HL-60 (cell line): ENCODE data around the gene MASP2.
"Not testable (repeated sequence)": the region's sequence is repeated elsewhere in the genome, so short reads cannot be mapped to it uniquely, and the experiment has no call there.

ENCODE experiments used
- DNase-seq, 2 experiments: peaks; one replicate each; pipeline ENCODE4 v3.0.0-alpha.2; 2010 to 2020; ENCODE audit warnings: low read depth in 1 of 2, low spot score in 1 of 2
- H3K27ac ChIP-seq: fragments of 250-450 bp; sonication (Bioruptor Pico); replicated peaks from 2 replicates; pipeline ENCODE4 v1.5.1; 2020; ENCODE audit warnings: mild to moderate bottlenecking, moderate library complexity
- H3K27me3 ChIP-seq: fragments of 250-450 bp; sonication (Bioruptor Pico); 2 replicates; pipeline ENCODE4 v1.5.1; 2021; ENCODE audit warnings: mild to moderate bottlenecking, moderate library complexity; ENCODE audit not compliant: insufficient read depth, poor library complexity, severe bottlenecking
- H3K4me3 ChIP-seq: replicated peaks from 2 replicates; pipeline ENCODE4 v1.5.1; 2011; ENCODE audit warnings: mild to moderate bottlenecking, control low read depth, low read length; ENCODE audit not compliant: insufficient read depth
- GABPA ChIP-seq: IDR thresholded peaks from 2 replicates; pipeline ENCODE4 v1.6.1; 2012; ENCODE audit warnings: low read depth
- POLR2AphosphoS5 ChIP-seq: IDR thresholded peaks from 2 replicates; pipeline ENCODE4 v1.6.1; 2012; ENCODE audit warnings: low read depth
- SPI1 ChIP-seq: IDR thresholded peaks from 2 replicates; pipeline ENCODE4 v1.6.1; 2012; ENCODE audit warnings: low read depth, mild to moderate bottlenecking, borderline replicate concordance
- TF ChIP-seq, protein P1 (sequence below): IDR thresholded peaks from 2 replicates; pipeline ENCODE4 v1.6.1; 2012; ENCODE audit warnings: low read depth; ENCODE audit not compliant: insufficient replicate concordance
- TF ChIP-seq, protein P2 (sequence below): IDR thresholded peaks from one replicate; pipeline ENCODE4 v1.5.1; 2011; ENCODE audit warnings: low read length, control low read depth, inconsistent platforms; ENCODE audit not compliant: insufficient read depth

MASP2 gene

DNA sequence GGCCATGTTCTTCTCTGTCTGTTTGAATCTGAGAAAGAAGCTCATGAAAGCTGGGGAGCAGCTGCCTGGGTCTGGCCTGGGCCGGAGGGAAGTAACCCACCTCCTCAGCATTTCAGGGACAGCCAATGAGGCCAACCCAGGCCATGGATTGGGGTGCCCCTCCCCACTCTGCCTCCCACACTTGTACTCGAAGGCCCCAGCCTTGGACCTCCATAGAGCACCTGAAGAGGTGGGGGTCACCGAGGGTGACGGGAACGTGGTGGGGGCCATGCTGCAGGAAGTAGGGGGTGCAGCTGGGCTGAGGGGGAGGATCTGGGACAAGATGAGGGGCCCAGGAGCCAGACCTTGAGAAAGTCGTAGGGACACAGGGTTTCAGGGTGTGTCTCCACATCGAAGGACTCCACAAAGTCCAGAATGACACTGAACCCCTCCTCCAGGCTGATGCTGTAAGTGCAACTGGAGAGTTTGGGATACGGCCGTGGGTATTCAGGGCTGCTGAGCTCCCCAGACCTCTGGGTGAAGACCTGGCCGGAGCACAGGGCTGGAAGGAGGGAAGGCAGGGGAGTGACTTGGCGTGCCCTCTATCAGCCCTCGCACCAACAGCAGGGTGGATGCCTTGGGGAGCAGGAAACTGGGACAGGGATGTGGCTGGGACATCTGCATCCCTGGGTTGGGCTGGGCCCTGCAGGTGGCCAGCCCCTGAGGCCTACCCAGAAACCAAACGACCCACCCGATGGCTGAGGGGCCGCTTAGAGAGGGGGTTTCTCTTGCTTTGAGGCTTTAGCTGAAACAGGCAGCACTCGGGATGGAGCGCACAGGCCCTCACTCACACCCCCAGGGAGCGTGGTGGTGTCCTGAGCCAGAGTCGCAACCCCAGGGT, 3.8 kb downstream of the MASP2 start:
- TF ChIP-seq, protein P1, sequence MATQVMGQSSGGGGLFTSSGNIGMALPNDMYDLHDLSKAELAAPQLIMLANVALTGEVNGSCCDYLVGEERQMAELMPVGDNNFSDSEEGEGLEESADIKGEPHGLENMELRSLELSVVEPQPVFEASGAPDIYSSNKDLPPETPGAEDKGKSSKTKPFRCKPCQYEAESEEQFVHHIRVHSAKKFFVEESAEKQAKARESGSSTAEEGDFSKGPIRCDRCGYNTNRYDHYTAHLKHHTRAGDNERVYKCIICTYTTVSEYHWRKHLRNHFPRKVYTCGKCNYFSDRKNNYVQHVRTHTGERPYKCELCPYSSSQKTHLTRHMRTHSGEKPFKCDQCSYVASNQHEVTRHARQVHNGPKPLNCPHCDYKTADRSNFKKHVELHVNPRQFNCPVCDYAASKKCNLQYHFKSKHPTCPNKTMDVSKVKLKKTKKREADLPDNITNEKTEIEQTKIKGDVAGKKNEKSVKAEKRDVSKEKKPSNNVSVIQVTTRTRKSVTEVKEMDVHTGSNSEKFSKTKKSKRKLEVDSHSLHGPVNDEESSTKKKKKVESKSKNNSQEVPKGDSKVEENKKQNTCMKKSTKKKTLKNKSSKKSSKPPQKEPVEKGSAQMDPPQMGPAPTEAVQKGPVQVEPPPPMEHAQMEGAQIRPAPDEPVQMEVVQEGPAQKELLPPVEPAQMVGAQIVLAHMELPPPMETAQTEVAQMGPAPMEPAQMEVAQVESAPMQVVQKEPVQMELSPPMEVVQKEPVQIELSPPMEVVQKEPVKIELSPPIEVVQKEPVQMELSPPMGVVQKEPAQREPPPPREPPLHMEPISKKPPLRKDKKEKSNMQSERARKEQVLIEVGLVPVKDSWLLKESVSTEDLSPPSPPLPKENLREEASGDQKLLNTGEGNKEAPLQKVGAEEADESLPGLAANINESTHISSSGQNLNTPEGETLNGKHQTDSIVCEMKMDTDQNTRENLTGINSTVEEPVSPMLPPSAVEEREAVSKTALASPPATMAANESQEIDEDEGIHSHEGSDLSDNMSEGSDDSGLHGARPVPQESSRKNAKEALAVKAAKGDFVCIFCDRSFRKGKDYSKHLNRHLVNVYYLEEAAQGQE = no peak
- TF ChIP-seq, protein P2, sequence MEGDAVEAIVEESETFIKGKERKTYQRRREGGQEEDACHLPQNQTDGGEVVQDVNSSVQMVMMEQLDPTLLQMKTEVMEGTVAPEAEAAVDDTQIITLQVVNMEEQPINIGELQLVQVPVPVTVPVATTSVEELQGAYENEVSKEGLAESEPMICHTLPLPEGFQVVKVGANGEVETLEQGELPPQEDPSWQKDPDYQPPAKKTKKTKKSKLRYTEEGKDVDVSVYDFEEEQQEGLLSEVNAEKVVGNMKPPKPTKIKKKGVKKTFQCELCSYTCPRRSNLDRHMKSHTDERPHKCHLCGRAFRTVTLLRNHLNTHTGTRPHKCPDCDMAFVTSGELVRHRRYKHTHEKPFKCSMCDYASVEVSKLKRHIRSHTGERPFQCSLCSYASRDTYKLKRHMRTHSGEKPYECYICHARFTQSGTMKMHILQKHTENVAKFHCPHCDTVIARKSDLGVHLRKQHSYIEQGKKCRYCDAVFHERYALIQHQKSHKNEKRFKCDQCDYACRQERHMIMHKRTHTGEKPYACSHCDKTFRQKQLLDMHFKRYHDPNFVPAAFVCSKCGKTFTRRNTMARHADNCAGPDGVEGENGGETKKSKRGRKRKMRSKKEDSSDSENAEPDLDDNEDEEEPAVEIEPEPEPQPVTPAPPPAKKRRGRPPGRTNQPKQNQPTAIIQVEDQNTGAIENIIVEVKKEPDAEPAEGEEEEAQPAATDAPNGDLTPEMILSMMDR = no peak
- TF ChIP-seq POLR2AphosphoS5 = no peak
- no peak for TF ChIP-seq GABPA
- TF ChIP-seq SPI1 = no peak
- no peak overlapping the region for H3K4me3 ChIP-seq
- DNase-seq = no peak
- H3K27me3 ChIP-seq = no peaks in the 10 kb centered on the region
- H3K27ac ChIP-seq = no peak overlapping the region

DNA sequence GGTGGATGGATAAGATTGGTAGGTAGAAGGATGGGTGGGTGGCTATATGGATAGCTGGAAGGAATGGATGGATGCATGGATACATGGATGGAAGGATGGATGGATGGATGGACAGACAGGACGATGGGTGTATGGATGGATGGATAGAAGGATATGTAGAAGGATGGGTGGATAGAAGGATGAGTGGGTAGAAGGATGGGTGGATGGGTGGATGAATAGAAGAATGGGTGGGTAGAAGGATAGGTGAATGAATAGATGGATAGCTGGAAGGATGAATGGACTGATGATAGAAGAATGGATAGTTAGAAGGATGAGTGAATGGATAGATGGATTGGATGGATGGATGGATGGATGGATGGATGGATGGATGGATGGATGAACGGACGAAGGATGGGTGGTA, 5.0 kb downstream of the MASP2 start:
- Histone ChIP-seq H3K4me3 (no peak overlapping the region), H3K27me3 (no peaks in the 10 kb centered on the region), H3K27ac (no peak overlapping the region)
- DNase-seq = no peak
- TF ChIP-seq, protein P1 = no peak

DNA sequence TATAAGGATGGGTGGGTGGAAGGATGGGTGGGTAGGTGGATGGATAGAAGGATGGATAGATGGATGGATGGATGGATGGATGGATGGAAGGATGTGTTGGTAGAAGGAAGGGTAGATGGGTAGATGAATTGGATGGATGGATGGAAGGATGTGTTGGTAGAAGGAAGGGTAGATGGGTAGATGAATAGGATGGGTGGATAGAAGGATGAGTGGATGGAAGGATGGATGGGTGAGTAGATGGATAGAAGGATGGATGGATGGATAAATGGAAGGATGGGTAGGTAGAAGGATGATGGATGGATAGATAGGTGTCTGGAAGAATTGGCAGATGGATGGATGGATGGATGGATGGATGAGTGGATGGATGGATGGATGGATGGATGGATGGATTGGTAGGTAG, 6.0 kb downstream of the MASP2 start:
- no peaks in the 10 kb centered on the region for H3K27me3 ChIP-seq
- DNase-seq = no peak
- TF ChIP-seq POLR2AphosphoS5 = no peak
- H3K4me3 ChIP-seq = no peak overlapping the region
- H3K27ac ChIP-seq = no peak overlapping the region

DNA sequence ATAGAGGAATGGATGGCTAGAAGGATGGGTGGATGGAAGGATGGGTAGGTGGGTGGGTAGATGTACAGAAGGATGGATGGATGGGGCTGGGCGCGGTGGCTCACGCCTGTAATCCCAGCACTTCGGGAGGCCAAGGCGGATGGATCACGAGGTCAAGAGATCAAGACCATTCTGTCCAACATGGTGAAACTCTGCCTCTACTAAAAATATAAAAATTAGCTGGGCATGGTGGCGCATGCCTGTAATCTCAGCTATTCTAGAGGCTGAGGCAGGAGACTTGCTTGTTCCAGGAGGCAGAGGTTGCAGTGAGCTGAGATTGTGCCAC, 7.0 kb downstream of the MASP2 start:
- H3K4me3 ChIP-seq, H3K27me3 ChIP-seq, DNase-seq, H3K27ac ChIP-seq: not testable (repeated sequence)

DNA sequence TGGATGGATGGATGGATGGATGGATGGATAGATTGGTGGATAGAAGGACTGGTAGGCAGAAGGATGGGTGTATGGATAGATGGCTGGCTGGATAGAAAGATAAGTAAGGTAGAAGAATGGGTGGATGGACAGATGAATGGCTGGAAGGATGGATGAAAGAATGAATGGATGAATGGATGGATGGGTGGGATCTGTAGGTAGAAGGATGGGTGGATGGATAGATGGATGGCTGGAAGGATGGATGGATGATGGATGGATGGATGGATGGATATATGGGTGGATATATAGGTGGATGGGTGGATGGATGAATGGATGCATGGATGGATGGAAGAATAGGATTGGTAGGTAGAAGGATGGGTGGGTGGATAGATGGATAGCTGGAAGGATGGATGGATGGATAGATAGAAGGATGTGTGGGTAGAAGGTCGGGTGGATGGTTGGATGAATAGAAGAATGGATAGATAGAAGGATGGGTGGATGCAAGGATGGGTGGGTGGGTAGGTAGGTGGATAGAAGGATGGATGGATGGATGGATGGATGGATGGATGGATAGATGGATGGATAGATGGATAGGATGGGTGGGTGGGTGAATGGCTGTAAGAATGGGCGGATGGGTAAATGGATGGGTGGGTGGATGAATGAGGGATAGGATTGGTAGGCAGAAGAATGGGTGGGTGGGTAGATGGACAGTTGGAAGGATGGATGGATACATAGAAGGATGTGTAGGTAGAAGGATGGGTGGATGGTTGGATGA, 7.5 kb downstream of the MASP2 start:
- Histone ChIP-seq H3K27ac (no peak overlapping the region), H3K27me3 (no peaks in the 10 kb centered on the region), H3K4me3 (no peak overlapping the region)
- no peak for DNase-seq
- TF ChIP-seq GABPA (no peak), POLR2AphosphoS5 (no peak)
- TF ChIP-seq, protein P1 = no peak
